Muscle of leg (tissue), 11 donors: ENCODE measurements around the gene HOMER1. TPM values are rescaled to one million over a fixed set of nuclear protein-coding genes. Genes with fewer than 3 reads are reported as not detected.

ENCODE experiments used
- DNase-seq: peaks from one replicate; pipeline ENCODE4 v3.0.0; 2013
- H3K27ac ChIP-seq: one replicate; pipeline ENCODE4 v1.5.1; 2013; ENCODE audit warnings: mild to moderate bottlenecking, low read length, control low read depth
- H3K27me3 ChIP-seq: one replicate; pipeline ENCODE4 v1.6.1; 2013; ENCODE audit warnings: low read length; ENCODE audit not compliant: control insufficient read depth, insufficient read depth
- H3K36me3 ChIP-seq: one replicate; pipeline ENCODE4 v1.6.1; 2013; ENCODE audit warnings: low read length; ENCODE audit not compliant: control insufficient read depth, insufficient read depth
- H3K4me1 ChIP-seq: one replicate; pipeline ENCODE4 v1.6.1; 2013; ENCODE audit warnings: low read length; ENCODE audit not compliant: control insufficient read depth, insufficient read depth
- H3K4me3 ChIP-seq: one replicate; pipeline ENCODE4 v1.5.1; 2013; ENCODE audit warnings: low read length, control low read depth
- H3K9me3 ChIP-seq: replicated peaks from 2 replicates; pipeline ENCODE4 v1.6.1; 2013; ENCODE audit warnings: low read depth, low read length; ENCODE audit not compliant: control insufficient read depth
- WGBS: methylation state at CpG from one replicate; pipeline ENCODE4 v1.1.5; 2013; ENCODE audit warnings: missing lambda C conversion rate; ENCODE audit not compliant: insufficient coverage; 5-methylcytosine and 5-hydroxymethylcytosine counted together
- polyA plus RNA-seq, 8 donors: library from polyadenylated mRNA; unstranded; fragments of 120-200 nt; gene quantifications; one replicate each; pipeline versions ENCODE4 v1.2.1 to v1.2.3, GENCODE V29; 2013; ENCODE audit warnings: inconsistent platforms in 1 of 8, low replicate concordance in 1 of 8; ENCODE audit not compliant: insufficient read length in 8 of 8, insufficient read depth in 1 of 8
- total RNA-seq: library from RNA; stranded (reverse); fragments of 120-200 nt; gene quantifications from one replicate; pipeline ENCODE4 v1.2.4, GENCODE V29; 2013

The HOMER1 gene
- total and polyA plus RNA-seq, 9 donors: 11.3 to 36.6 (median 30.0) TPM

- DNase-seq: no peak
- 86% methylated on average over 6 of the region's 6 CpGs for WGBS
- Histone ChIP-seq H3K9me3 (no peaks in the 10 kb centered on the region), H3K4me3 (no peak overlapping the region), H3K27me3 (no peaks in the 10 kb centered on the region), H3K27ac (no peak overlapping the region), H3K4me1 (no peaks in the 10 kb centered on the region), H3K36me3 (no peaks in the 10 kb centered on the region)
Observed at GRCh38 chr5:79346420-79346824, 167.5 kb downstream of the HOMER1 start.

- Histone ChIP-seq H3K4me3 (no peak overlapping the region), H3K4me1 (no peaks in the 10 kb centered on the region), H3K36me3 (no peaks in the 10 kb centered on the region), H3K27me3 (no peaks in the 10 kb centered on the region), H3K9me3 (no peaks in the 10 kb centered on the region), H3K27ac (no peak overlapping the region)
- WGBS: no CpG with 5 or more reads among the region's 10 CpGs
- DNase-seq: no peak
Observed at GRCh38 chr5:79333852-79334557, 179.9 kb downstream of the HOMER1 start.

- no peaks in the 10 kb centered on the region for H3K4me1 ChIP-seq
- H3K36me3 ChIP-seq: no peaks in the 10 kb centered on the region
- no peaks in the 10 kb centered on the region for H3K9me3 ChIP-seq
- H3K27ac ChIP-seq: no peak overlapping the region
- WGBS: 80% methylated on average over 3 of the region's 5 CpGs
- no peaks in the 10 kb centered on the region for H3K27me3 ChIP-seq
- DNase-seq: no peak
- no peak overlapping the region for H3K4me3 ChIP-seq
Observed at GRCh38 chr5:79330071-79330470, 183.9 kb downstream of the HOMER1 start.

- H3K4me3 ChIP-seq: no peak overlapping the region
- no peaks in the 10 kb centered on the region for H3K4me1 ChIP-seq
- H3K27ac ChIP-seq: no peak overlapping the region
- H3K27me3 ChIP-seq: no peaks in the 10 kb centered on the region
- no peaks in the 10 kb centered on the region for H3K9me3 ChIP-seq
- DNase-seq: no peak
- no peaks in the 10 kb centered on the region for H3K36me3 ChIP-seq
- 77% methylated on average over 4 of the region's 4 CpGs for WGBS
Observed at GRCh38 chr5:79329453-79329852, 184.5 kb downstream of the HOMER1 start.

Other genes starting within 250 kb of the HOMER1 start
- 34.0 TPM for gene TENT2, start 98.3 kb upstream of the HOMER1 start, total RNA-seq
- 10 to 100 TPM; 19.8 to 37.4 (median 25.8) TPM for gene TENT2, start 98.3 kb upstream of the HOMER1 start, polyA plus RNA-seq
- 213 TPM for gene CMYA5, start 175.7 kb upstream of the HOMER1 start, total RNA-seq
- gene CMYA5, start 175.7 kb upstream of the HOMER1 start, polyA plus RNA-seq: 100 to 1,000 TPM in 6 of 8 donors, 10 to 100 TPM in 2; 71.3 to 193 (median 143) TPM